BE2C (cell line): Measurements from ENCODE around the gene NPTXR.

Experiments
- DNase-seq: peaks from one replicate; pipeline ENCODE4 v3.0.0-alpha.2; 2020
- H3K27me3 ChIP-seq: fragments of 250-450 bp; sonication (Bioruptor Pico); 2 replicates; pipeline ENCODE4 v1.5.1; 2020; ENCODE audit warnings: mild to moderate bottlenecking
- H3K36me3 ChIP-seq: fragments of 250-450 bp; sonication (Bioruptor Pico); 2 replicates; pipeline ENCODE4 v1.5.1; 2020; ENCODE audit warnings: mild to moderate bottlenecking
- H3K4me1 ChIP-seq: fragments of 250-450 bp; sonication (Bioruptor Pico); 2 replicates; pipeline ENCODE4 v1.5.1; 2020
- H3K4me3 ChIP-seq: 2 replicates; pipeline ENCODE4 v1.5.1; 2011; ENCODE audit warnings: low read depth, low read length
- H3K9me3 ChIP-seq: fragments of 250-450 bp; sonication (Bioruptor Pico); 2 replicates; pipeline ENCODE4 v1.5.1; 2020
- CTCF ChIP-seq: IDR thresholded peaks from 2 replicates; pipeline ENCODE4 v1.5.1; 2012; ENCODE audit warnings: mild to moderate bottlenecking, low read depth, low read length

Gene NPTXR

GRCh38 chr22:38881997-38882879, 38.4 kb upstream of the NPTXR start:
- no peak for DNase-seq
- no peak for TF ChIP-seq CTCF
- no peaks in the 10 kb centered on the region for H3K9me3 ChIP-seq
- no peak overlapping the region for H3K4me3 ChIP-seq
- H3K4me1 ChIP-seq: no peaks in the 10 kb centered on the region
- no peaks in the 10 kb centered on the region for H3K36me3 ChIP-seq
- no peaks in the 10 kb centered on the region for H3K27me3 ChIP-seq

- Histone ChIP-seq H3K36me3 (no peaks in the 10 kb centered on the region), H3K9me3 (no peaks in the 10 kb centered on the region), H3K27me3 (no peaks in the 10 kb centered on the region), H3K4me3 (no peak overlapping the region), H3K4me1 (no peaks in the 10 kb centered on the region)
- no peak for TF ChIP-seq CTCF
- DNase-seq: no peak
These were observed 37.6 kb upstream of the NPTXR start for GRCh38 chr22:38881464-38881871.

GRCh38 chr22:38879961-38880360, 36.1 kb upstream of the NPTXR start:
- DNase-seq: no peak
- no peak for TF ChIP-seq CTCF
- Histone ChIP-seq H3K4me3 (no peak overlapping the region), H3K4me1 (no peaks in the 10 kb centered on the region), H3K9me3 (no peaks in the 10 kb centered on the region), H3K36me3 (no peaks in the 10 kb centered on the region), H3K27me3 (no peaks in the 10 kb centered on the region)

- Histone ChIP-seq H3K36me3 (no peaks in the 10 kb centered on the region), H3K9me3 (no peaks in the 10 kb centered on the region), H3K4me1 (no peaks in the 10 kb centered on the region), H3K27me3 (no peaks in the 10 kb centered on the region), H3K4me3 (no peak overlapping the region)
- no peak for TF ChIP-seq CTCF
- no peak for DNase-seq
These were observed 35.4 kb upstream of the NPTXR start for GRCh38 chr22:38879108-38879729.

- Histone ChIP-seq H3K27me3 (no peaks in the 10 kb centered on the region), H3K36me3 (no peaks in the 10 kb centered on the region)
- TF ChIP-seq CTCF: no peak
These were observed 34.2 kb upstream of the NPTXR start for GRCh38 chr22:38878001-38878400.

More at GRCh38 chr22:38878001-38878400, 34.2 kb upstream of the NPTXR start:
- no peak overlapping the region for H3K4me3 ChIP-seq
- H3K4me1 ChIP-seq: no peaks in the 10 kb centered on the region
- H3K9me3 ChIP-seq: no peaks in the 10 kb centered on the region
- no peak for DNase-seq
